Measurements from ENCODE around the gene POMP.

Gene POMP

GRCh38 chr13:28658796-28659620 lies at the start of gene POMP:
TSS of gene POMP (plus strand) at chr13:28659130. CDS start at chr13:28659185, 55 bp downstream.
- H3K27me3 ChIP-seq (ENCODE audit: control insufficient read depth, insufficient read depth, low read length): no peaks in the 10 kb centered on the region
- H3K4me3 ChIP-seq (ENCODE audit: low read length): peak within 1 kb of the TSS; percentile 98
- H3K9ac ChIP-seq (ENCODE audit: low read length): peak within 1 kb of the TSS; percentile 98
- peak within 1 kb of the TSS; percentile 88 for H3K27ac ChIP-seq (ENCODE audit: low read depth, low read length)
- H3K4me1 ChIP-seq (ENCODE audit: control insufficient read depth, insufficient read depth, low read length): peaks cover 17% of the 10 kb centered on the region
- H3K36me3 ChIP-seq (ENCODE audit: control insufficient read depth, insufficient read depth, low read length): no peaks in the 10 kb centered on the region

- no peak overlapping the region for H3K27ac ChIP-seq (ENCODE audit: low read depth, low read length)
Observed at GRCh38 chr13:28609381-28609780, 49.5 kb upstream of the POMP start.

GRCh38 chr13:28609926-28610325 lies 49.0 kb upstream of the POMP start:
- H3K36me3 ChIP-seq (ENCODE audit: control insufficient read depth, insufficient read depth, low read length): no peaks in the 10 kb centered on the region
- H3K4me3 ChIP-seq (ENCODE audit: low read length): no peak overlapping the region
- no peak overlapping the region for H3K27ac ChIP-seq (ENCODE audit: low read depth, low read length)
- no peak overlapping the region for H3K9ac ChIP-seq (ENCODE audit: low read length)
- no peaks in the 10 kb centered on the region for H3K4me1 ChIP-seq (ENCODE audit: control insufficient read depth, insufficient read depth, low read length)
- no peaks in the 10 kb centered on the region for H3K27me3 ChIP-seq (ENCODE audit: control insufficient read depth, insufficient read depth, low read length)

More at GRCh38 chr13:28609381-28609780, 49.5 kb upstream of the POMP start:
- no peaks in the 10 kb centered on the region for H3K36me3 ChIP-seq (ENCODE audit: control insufficient read depth, insufficient read depth, low read length)
- no peak overlapping the region for H3K4me3 ChIP-seq (ENCODE audit: low read length)
- H3K27me3 ChIP-seq (ENCODE audit: control insufficient read depth, insufficient read depth, low read length): no peaks in the 10 kb centered on the region
- no peaks in the 10 kb centered on the region for H3K4me1 ChIP-seq (ENCODE audit: control insufficient read depth, insufficient read depth, low read length)
- H3K9ac ChIP-seq (ENCODE audit: low read length): no peak overlapping the region

- no peaks in the 10 kb centered on the region for H3K36me3 ChIP-seq (ENCODE audit: control insufficient read depth, insufficient read depth, low read length)
- no peak overlapping the region for H3K9ac ChIP-seq (ENCODE audit: low read length)
- H3K27me3 ChIP-seq (ENCODE audit: control insufficient read depth, insufficient read depth, low read length): no peaks in the 10 kb centered on the region
- H3K4me1 ChIP-seq (ENCODE audit: control insufficient read depth, insufficient read depth, low read length): no peaks in the 10 kb centered on the region
- no peak overlapping the region for H3K4me3 ChIP-seq (ENCODE audit: low read length)
- no peak overlapping the region for H3K27ac ChIP-seq (ENCODE audit: low read depth, low read length)
Observed at GRCh38 chr13:28610996-28611395, 47.9 kb upstream of the POMP start.

- Histone ChIP-seq H3K9ac (ENCODE audit: low read length) (no peak overlapping the region), H3K4me3 (ENCODE audit: low read length) (no peak overlapping the region), H3K4me1 (ENCODE audit: control insufficient read depth, insufficient read depth, low read length) (no peaks in the 10 kb centered on the region), H3K27ac (ENCODE audit: low read depth, low read length) (no peak overlapping the region), H3K36me3 (ENCODE audit: control insufficient read depth, insufficient read depth, low read length) (no peaks in the 10 kb centered on the region), H3K27me3 (ENCODE audit: control insufficient read depth, insufficient read depth, low read length) (no peaks in the 10 kb centered on the region)
Observed at GRCh38 chr13:28611654-28612131, 47.2 kb upstream of the POMP start.

GRCh38 chr13:28613562-28613961 lies 45.4 kb upstream of the POMP start:
- H3K4me3 ChIP-seq (ENCODE audit: low read length): no peak overlapping the region
- no peaks in the 10 kb centered on the region for H3K4me1 ChIP-seq (ENCODE audit: control insufficient read depth, insufficient read depth, low read length)
- H3K27me3 ChIP-seq (ENCODE audit: control insufficient read depth, insufficient read depth, low read length): no peaks in the 10 kb centered on the region
- no peak overlapping the region for H3K27ac ChIP-seq (ENCODE audit: low read depth, low read length)
- no peak overlapping the region for H3K9ac ChIP-seq (ENCODE audit: low read length)
- H3K36me3 ChIP-seq (ENCODE audit: control insufficient read depth, insufficient read depth, low read length): no peaks in the 10 kb centered on the region

- Histone ChIP-seq H3K27ac (ENCODE audit: low read depth, low read length) (no peak overlapping the region), H3K4me1 (ENCODE audit: control insufficient read depth, insufficient read depth, low read length) (no peaks in the 10 kb centered on the region), H3K9ac (ENCODE audit: low read length) (no peak overlapping the region), H3K4me3 (ENCODE audit: low read length) (no peak overlapping the region), H3K27me3 (ENCODE audit: control insufficient read depth, insufficient read depth, low read length) (no peaks in the 10 kb centered on the region), H3K36me3 (ENCODE audit: control insufficient read depth, insufficient read depth, low read length) (no peaks in the 10 kb centered on the region)
Observed at GRCh38 chr13:28615916-28616446, 42.9 kb upstream of the POMP start.

- no peak overlapping the region for H3K9ac ChIP-seq (ENCODE audit: low read length)
- H3K4me1 ChIP-seq (ENCODE audit: control insufficient read depth, insufficient read depth, low read length): no peaks in the 10 kb centered on the region
- H3K36me3 ChIP-seq (ENCODE audit: control insufficient read depth, insufficient read depth, low read length): no peaks in the 10 kb centered on the region
- no peak overlapping the region for H3K27ac ChIP-seq (ENCODE audit: low read depth, low read length)
- no peak overlapping the region for H3K4me3 ChIP-seq (ENCODE audit: low read length)
- no peaks in the 10 kb centered on the region for H3K27me3 ChIP-seq (ENCODE audit: control insufficient read depth, insufficient read depth, low read length)
Observed at GRCh38 chr13:28618230-28618994, 40.5 kb upstream of the POMP start.

GRCh38 chr13:28620011-28620830 lies 38.7 kb upstream of the POMP start:
- Histone ChIP-seq H3K36me3 (ENCODE audit: control insufficient read depth, insufficient read depth, low read length) (no peaks in the 10 kb centered on the region), H3K9ac (ENCODE audit: low read length) (no peak overlapping the region), H3K4me1 (ENCODE audit: control insufficient read depth, insufficient read depth, low read length) (no peaks in the 10 kb centered on the region), H3K4me3 (ENCODE audit: low read length) (no peak overlapping the region), H3K27ac (ENCODE audit: low read depth, low read length) (no peak overlapping the region), H3K27me3 (ENCODE audit: control insufficient read depth, insufficient read depth, low read length) (no peaks in the 10 kb centered on the region)

- H3K36me3 ChIP-seq (ENCODE audit: control insufficient read depth, insufficient read depth, low read length): no peaks in the 10 kb centered on the region
- no peak overlapping the region for H3K9ac ChIP-seq (ENCODE audit: low read length)
- no peak overlapping the region for H3K27ac ChIP-seq (ENCODE audit: low read depth, low read length)
Observed at GRCh38 chr13:28621449-28621848, 37.5 kb upstream of the POMP start.

GRCh38 chr13:28622286-28622685 lies 36.6 kb upstream of the POMP start:
- Histone ChIP-seq H3K9ac (ENCODE audit: low read length) (no peak overlapping the region), H3K36me3 (ENCODE audit: control insufficient read depth, insufficient read depth, low read length) (no peaks in the 10 kb centered on the region), H3K4me3 (ENCODE audit: low read length) (no peak overlapping the region), H3K4me1 (ENCODE audit: control insufficient read depth, insufficient read depth, low read length) (no peaks in the 10 kb centered on the region), H3K27ac (ENCODE audit: low read depth, low read length) (no peak overlapping the region), H3K27me3 (ENCODE audit: control insufficient read depth, insufficient read depth, low read length) (no peaks in the 10 kb centered on the region)

More at GRCh38 chr13:28621449-28621848, 37.5 kb upstream of the POMP start:
- Histone ChIP-seq H3K4me3 (ENCODE audit: low read length) (no peak overlapping the region), H3K27me3 (ENCODE audit: control insufficient read depth, insufficient read depth, low read length) (no peaks in the 10 kb centered on the region), H3K4me1 (ENCODE audit: control insufficient read depth, insufficient read depth, low read length) (no peaks in the 10 kb centered on the region)

All from rectal smooth muscle tissue (tissue), 1 donor.